ENCODE measurements around the gene FLNB. TPM values are rescaled to one million over a fixed set of nuclear protein-coding genes. Genes with fewer than 3 reads are reported as not detected.

The FLNB gene
- total RNA-seq, 4 donors from 2014 or later, result 282 to 707 (median 563) TPM

DNA sequence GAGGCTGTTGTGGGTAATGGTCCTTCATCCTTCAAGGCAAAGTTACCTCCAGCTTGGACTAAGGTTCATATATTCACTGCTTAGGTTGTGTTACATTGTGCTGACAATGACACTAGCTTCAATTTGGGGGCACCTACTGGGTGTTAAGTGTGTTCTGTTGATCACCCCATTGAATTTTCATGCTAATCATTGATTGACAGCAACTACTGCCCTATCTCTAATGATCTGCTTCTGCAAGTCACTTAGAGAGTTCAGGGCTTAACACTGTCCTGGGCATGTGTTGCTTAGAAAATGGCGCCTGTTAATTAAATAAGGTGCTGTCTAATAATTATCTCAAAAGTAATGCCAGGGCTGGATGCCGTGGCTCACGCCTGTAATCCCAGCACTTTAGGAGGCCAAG lies 3.4 kb downstream of the FLNB start:
- H3K36me3 ChIP-seq, result no peaks in the 10 kb centered on the region
- peak overlapping the region in 2 of 4 donors; percentile 86 to 88 for H3K4me3 ChIP-seq
- peaks cover 22 to 71% (median 60%) of the 10 kb centered on the region in 4 donors for H3K4me1 ChIP-seq
- H3K9me3 ChIP-seq, result no peaks in the 10 kb centered on the region
- H3K27me3 ChIP-seq, result no peaks in the 10 kb centered on the region
- in situ Hi-C loops (cut with MboI; ENCODE audit: low pct_ligation_motif_present in 1 of 4, low pct_unique_long_range_greater_than_20kb in 1 of 4, low sequenced_read_pairs in 3 of 4) (loop anchor here in 1 of 4 donors (10.0 kb wide), 1 partner anchor 143 kb away; no protein-coding TSS in a partner anchor), intact Hi-C loops (cut with DNase I; ENCODE audit: low total_unique reads) (loop anchor here (10.0 kb wide), 1 partner anchor 53 kb away; no protein-coding TSS in a partner anchor)
- peak overlapping the region; percentile 89 to 95 (median 90) for H3K27ac ChIP-seq
- WGBS, 2 donors (ENCODE audit: low coverage in 1 of 2), result 67 to 70% methylated on average over 3 of the region's 3 CpGs
- DNase-seq, result no peak
- TF ChIP-seq EP300 (IDR thresholded peaks at IDR 0.05; ENCODE audit: low read depth) (no peak), POLR2A (IDR thresholded peaks at IDR 0.05) (no peak)
- TF ChIP-seq, protein P1, sequence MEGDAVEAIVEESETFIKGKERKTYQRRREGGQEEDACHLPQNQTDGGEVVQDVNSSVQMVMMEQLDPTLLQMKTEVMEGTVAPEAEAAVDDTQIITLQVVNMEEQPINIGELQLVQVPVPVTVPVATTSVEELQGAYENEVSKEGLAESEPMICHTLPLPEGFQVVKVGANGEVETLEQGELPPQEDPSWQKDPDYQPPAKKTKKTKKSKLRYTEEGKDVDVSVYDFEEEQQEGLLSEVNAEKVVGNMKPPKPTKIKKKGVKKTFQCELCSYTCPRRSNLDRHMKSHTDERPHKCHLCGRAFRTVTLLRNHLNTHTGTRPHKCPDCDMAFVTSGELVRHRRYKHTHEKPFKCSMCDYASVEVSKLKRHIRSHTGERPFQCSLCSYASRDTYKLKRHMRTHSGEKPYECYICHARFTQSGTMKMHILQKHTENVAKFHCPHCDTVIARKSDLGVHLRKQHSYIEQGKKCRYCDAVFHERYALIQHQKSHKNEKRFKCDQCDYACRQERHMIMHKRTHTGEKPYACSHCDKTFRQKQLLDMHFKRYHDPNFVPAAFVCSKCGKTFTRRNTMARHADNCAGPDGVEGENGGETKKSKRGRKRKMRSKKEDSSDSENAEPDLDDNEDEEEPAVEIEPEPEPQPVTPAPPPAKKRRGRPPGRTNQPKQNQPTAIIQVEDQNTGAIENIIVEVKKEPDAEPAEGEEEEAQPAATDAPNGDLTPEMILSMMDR (IDR thresholded peaks at IDR 0.05), result no peak

DNA sequence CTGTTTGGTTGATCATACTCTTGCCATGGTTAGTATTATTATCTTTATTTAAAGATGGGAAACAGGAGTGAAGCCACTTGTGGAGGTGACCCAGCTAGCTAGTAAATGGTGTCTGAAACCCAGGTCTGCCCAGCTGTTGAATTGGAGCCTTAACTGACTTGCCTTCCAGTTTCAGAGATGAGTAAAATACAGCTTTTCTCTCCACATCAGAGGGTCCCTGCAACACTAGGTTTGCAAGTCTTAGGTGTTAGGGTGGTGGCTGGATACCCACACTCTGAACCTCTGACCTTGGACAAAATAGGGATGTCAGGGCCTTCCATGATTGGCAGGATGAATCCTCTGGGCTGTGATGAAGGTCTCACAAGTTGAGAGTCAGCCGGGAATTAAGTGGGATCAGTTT lies 4.1 kb downstream of the FLNB start:
- no peak for TF ChIP-seq POLR2AphosphoS5 (IDR thresholded peaks at IDR 0.05)
- Histone ChIP-seq H3K4me1 (peaks cover 30 to 78% (median 67%) of the 10 kb centered on the region in 4 donors), H3K27ac (peak overlapping the region; percentile 89 to 95 (median 90)), H3K27me3 (no peaks in the 10 kb centered on the region), H3K36me3 (no peaks in the 10 kb centered on the region), H3K4me3 (no peak overlapping the region), H3K9me3 (no peaks in the 10 kb centered on the region)
- intact Hi-C loops (cut with DNase I; ENCODE audit: low total_unique reads), result loop anchor here (10.0 kb wide), 1 partner anchor 52 kb away; no protein-coding TSS in a partner anchor
- 71 to 89% methylated on average over 1 of the region's 1 CpG for WGBS, 2 donors (ENCODE audit: low coverage in 1 of 2)
- in situ Hi-C loops (cut with MboI; ENCODE audit: low pct_ligation_motif_present in 1 of 4, low pct_unique_long_range_greater_than_20kb in 1 of 4, low sequenced_read_pairs in 3 of 4), result loop anchor here in 1 of 4 donors (10.0 kb wide), 1 partner anchor 142 kb away; no protein-coding TSS in a partner anchor
- DNase-seq, result no peak

- intact Hi-C loops (cut with DNase I; ENCODE audit: low total_unique reads), result loop anchor here (10.0 kb wide), 1 partner anchor 52 kb away; no protein-coding TSS in a partner anchor
- DNase-seq, result no peak
- TF ChIP-seq, protein P1 (IDR thresholded peaks at IDR 0.05), result no peak
- TF ChIP-seq POLR2AphosphoS5 (IDR thresholded peaks at IDR 0.05), result no peak
- TF ChIP-seq POLR2A (IDR thresholded peaks at IDR 0.05), result no peak
- TF ChIP-seq EP300 (IDR thresholded peaks at IDR 0.05; ENCODE audit: low read depth), result no peak
- in situ Hi-C loops (cut with MboI; ENCODE audit: low pct_ligation_motif_present in 1 of 4, low pct_unique_long_range_greater_than_20kb in 1 of 4, low sequenced_read_pairs in 3 of 4), result loop anchor here in 1 of 4 donors (10.0 kb wide), 1 partner anchor 142 kb away; no protein-coding TSS in a partner anchor
- Histone ChIP-seq H3K27ac (peak overlapping the region; percentile 89 to 95 (median 90)), H3K4me3 (no peak overlapping the region), H3K27me3 (no peaks in the 10 kb centered on the region), H3K9me3 (no peaks in the 10 kb centered on the region), H3K4me1 (peaks cover 34 to 79% (median 73%) of the 10 kb centered on the region in 4 donors), H3K36me3 (no peaks in the 10 kb centered on the region)
- 59% methylated on average over 3 of the region's 3 CpGs; no CpG with 5 or more reads in 1 of the 2 donors for WGBS, 2 donors (ENCODE audit: low coverage in 1 of 2)
Measured at GRCh38 chr3:58013099-58013498, 4.9 kb downstream of the FLNB start.

- in situ Hi-C loops (cut with MboI; ENCODE audit: low pct_ligation_motif_present in 1 of 4, low pct_unique_long_range_greater_than_20kb in 1 of 4, low sequenced_read_pairs in 3 of 4) (loop anchor here in 1 of 4 donors (10.0 kb wide), 1 partner anchor 141 kb away; no protein-coding TSS in a partner anchor), intact Hi-C loops (cut with DNase I; ENCODE audit: low total_unique reads) (loop anchor here (10.0 kb wide), 1 partner anchor 51 kb away; no protein-coding TSS in a partner anchor)
- 66 to 81% methylated on average over 3 to 10 of the region's 10 CpGs for WGBS, 2 donors (ENCODE audit: low coverage in 1 of 2)
- no peak for TF ChIP-seq POLR2AphosphoS5 (IDR thresholded peaks at IDR 0.05)
- TF ChIP-seq, protein P1 (IDR thresholded peaks at IDR 0.05), result no peak
- no peak for TF ChIP-seq EP300 (IDR thresholded peaks at IDR 0.05; ENCODE audit: low read depth)
- no peak for TF ChIP-seq POLR2A (IDR thresholded peaks at IDR 0.05)
- Histone ChIP-seq H3K9me3 (no peaks in the 10 kb centered on the region), H3K36me3 (no peaks in the 10 kb centered on the region), H3K4me1 (peaks cover 43 to 90% (median 83%) of the 10 kb centered on the region in 4 donors), H3K27me3 (no peaks in the 10 kb centered on the region), H3K27ac (peak overlapping the region; percentile 89 to 95 (median 90)), H3K4me3 (no peak overlapping the region)
- DNase-seq, result peak; percentile 30
Measured at GRCh38 chr3:58013973-58014649, 5.9 kb downstream of the FLNB start.
